Keratinocyte (primary cell): ENCODE results near the gene NRROS. TPM values are rescaled to one million over a fixed set of nuclear protein-coding genes. Genes with fewer than 3 reads are reported as not detected.
A peak's percentile ranks its signal among the peaks of the same experiment; 100 is the strongest.

ENCODE experiments used
- DNase-seq: peaks from one replicate; pipeline ENCODE4 v3.0.0-alpha.2; 2011; ENCODE audit warnings: low read depth, missing footprints, low spot score
- FAIRE-seq: peaks from 2 replicates; lab custom pipeline; 2011; peaks lifted over from hg19 to GRCh38; lab: Jason Lieb, UNC
- H2AFZ ChIP-seq: 2 replicates; pipeline ENCODE4 v1.6.0; 2012; ENCODE audit warnings: low read length, control low read depth, inconsistent platforms; ENCODE audit not compliant: control insufficient read depth
- H3K27ac ChIP-seq: 2 replicates; pipeline ENCODE4 v1.5.1; 2011; ENCODE audit warnings: low read length; ENCODE audit not compliant: control insufficient read depth, insufficient read depth
- H3K27me3 ChIP-seq: 3 replicates; pipeline ENCODE4 v1.6.0; 2011; ENCODE audit warnings: low read length; ENCODE audit not compliant: control insufficient read depth, insufficient read depth; ENCODE audit errors: extremely low read depth
- H3K36me3 ChIP-seq, 2 experiments: 2 replicates in 1 of 2; 3 replicates in 1 of 2; pipeline ENCODE4 v1.5.1; 2011; ENCODE audit warnings: low read length in 2 of 2, mild to moderate bottlenecking in 1 of 2; ENCODE audit not compliant: control insufficient read depth in 2 of 2, insufficient read depth in 2 of 2; ENCODE audit errors: extremely low read depth in 1 of 2
- H3K4me1 ChIP-seq: 3 replicates; pipeline ENCODE4 v1.5.1; 2011; ENCODE audit warnings: low read length; ENCODE audit not compliant: control insufficient read depth, insufficient read depth; ENCODE audit errors: extremely low read depth
- H3K4me2 ChIP-seq: 3 replicates; pipeline ENCODE4 v1.6.0; 2011; ENCODE audit warnings: low read depth, low read length; ENCODE audit not compliant: control insufficient read depth, insufficient read depth; ENCODE audit errors: extremely low read depth
- H3K4me3 ChIP-seq, 3 experiments: fragments of 200-600 bp in 1 of 3; sonication (generic) in 1 of 3; 2 replicates in 2 of 3; 3 replicates in 1 of 3; pipeline ENCODE4 v1.5.1; 2011 to 2016; ENCODE audit warnings: low read length in 3 of 3, mild to moderate bottlenecking in 3 of 3, control low read depth in 2 of 3, inconsistent platforms in 1 of 3, low read depth in 1 of 3, mixed read lengths in 1 of 3, mixed run types in 1 of 3, moderate library complexity in 1 of 3; ENCODE audit not compliant: control insufficient read depth in 2 of 3, insufficient read depth in 2 of 3; ENCODE audit errors: extremely low read depth in 1 of 3
- H3K79me2 ChIP-seq: 2 replicates; pipeline ENCODE4 v1.6.0; 2012; ENCODE audit warnings: low read length; ENCODE audit not compliant: control insufficient read depth, insufficient read depth
- H3K9ac ChIP-seq: 3 replicates; pipeline ENCODE4 v1.6.0; 2011; ENCODE audit warnings: low read length; ENCODE audit not compliant: control insufficient read depth, insufficient read depth; ENCODE audit errors: extremely low read depth
- H3K9me1 ChIP-seq: 3 replicates; pipeline ENCODE4 v1.6.0; 2011; ENCODE audit warnings: low read length; ENCODE audit not compliant: control insufficient read depth, insufficient read depth; ENCODE audit errors: extremely low read depth
- H3K9me3 ChIP-seq: 2 replicates; pipeline ENCODE4 v1.5.1; 2012; ENCODE audit warnings: low read depth, low read length; ENCODE audit not compliant: control insufficient read depth
- H4K20me1 ChIP-seq: 3 replicates; pipeline ENCODE4 v1.6.0; 2011; ENCODE audit warnings: low read length; ENCODE audit not compliant: control insufficient read depth, insufficient read depth; ENCODE audit errors: extremely low read depth
- CTCF ChIP-seq, 3 experiments: IDR thresholded peaks in 1 of 3; conservative IDR thresholded peaks in 1 of 3; optimal IDR thresholded peaks in 1 of 3; 2 replicates in 2 of 3; 3 replicates in 1 of 3; pipeline versions ENCODE3 to v1.5.1; 2011; ENCODE audit warnings: low read length in 3 of 3, mild to moderate bottlenecking in 3 of 3, moderate library complexity in 2 of 3, control low read depth in 1 of 3, inconsistent platforms in 1 of 3; ENCODE audit not compliant: insufficient read depth in 2 of 3; ENCODE audit errors: extremely low read depth in 1 of 3
- EZH2 ChIP-seq: IDR thresholded peaks from one replicate; pipeline ENCODE4 v1.6.1; 2012; ENCODE audit warnings: inconsistent platforms, mild to moderate bottlenecking, low read length, moderate library complexity
- dilution Hi-C: fragments of 300-500 bp; cut with MboI; formaldehyde crosslinking; loops from one replicate; pipeline ENCODE4 v1.7.0; 2020; ENCODE audit warnings: low sequenced_read_pairs; ENCODE audit not compliant: extremely low pct_ligation_motif_present
- polyA plus RNA-seq, 5 experiments: library from polyadenylated mRNA; depleted of rRNA in 3 of 5; stranded (reverse) in 3 of 5; stranded (forward) in 1 of 5; unstranded in 1 of 5; fragments of >200 nt; gene quantifications; 1 replicate in 1 of 5; 2 replicates in 3 of 5; 3 replicates in 1 of 5; pipeline versions ENCODE4 v1.2.1 to v1.2.3, GENCODE V29; 2011 to 2012; ENCODE audit warnings: missing spikeins in 2 of 5, low read depth in 1 of 5, low replicate concordance in 1 of 5

NRROS gene
- polyA plus RNA-seq, 1 donor (not counting 4 experiments of a cell fraction or from before 2014, with no cell fraction given) = 0.03 TPM

DNA sequence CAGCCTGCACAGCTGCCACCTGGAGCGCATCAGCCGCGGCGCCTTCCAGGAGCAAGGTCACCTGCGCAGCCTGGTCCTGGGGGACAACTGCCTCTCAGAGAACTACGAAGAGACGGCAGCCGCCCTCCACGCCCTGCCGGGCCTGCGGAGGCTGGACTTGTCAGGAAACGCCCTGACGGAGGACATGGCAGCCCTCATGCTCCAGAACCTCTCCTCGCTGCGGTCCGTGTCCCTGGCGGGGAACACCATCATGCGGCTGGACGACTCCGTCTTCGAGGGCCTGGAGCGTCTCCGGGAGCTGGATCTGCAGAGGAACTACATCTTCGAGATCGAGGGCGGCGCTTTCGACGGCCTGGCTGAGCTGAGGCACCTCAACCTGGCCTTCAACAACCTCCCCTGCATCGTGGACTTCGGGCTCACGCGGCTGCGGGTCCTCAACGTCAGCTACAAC is 20.4 kb downstream of the NRROS start:
- H2AFZ ChIP-seq = no peak overlapping the region
- no peak overlapping the region for H3K27ac ChIP-seq
- no peak overlapping the region for H3K9ac ChIP-seq
- H3K9me3 ChIP-seq = no peaks in the 10 kb centered on the region
- no peak for DNase-seq
- H3K9me1 ChIP-seq = no peaks in the 10 kb centered on the region
- no peaks in the 10 kb centered on the region for H3K36me3 ChIP-seq
- H4K20me1 ChIP-seq = no peaks in the 10 kb centered on the region
- H3K79me2 ChIP-seq = no peaks in the 10 kb centered on the region
- H3K27me3 ChIP-seq = peaks cover 11% of the 10 kb centered on the region
- no peak for FAIRE-seq
- no peak overlapping the region for H3K4me3 ChIP-seq
- H3K4me1 ChIP-seq = no peaks in the 10 kb centered on the region
- dilution Hi-C loops = no loop called here
- no peak for TF ChIP-seq EZH2
- no peak for TF ChIP-seq CTCF (optimal IDR thresholded peaks at IDR 0.05 in 1 of 3, IDR thresholded peaks at IDR 0.05 in 1 of 3, conservative IDR thresholded peaks at IDR 0.05 in 1 of 3; ENCODE audit: extremely low read depth in 1 of 3, insufficient read depth in 2 of 3, low read length in 3 of 3)
- no peak overlapping the region for H3K4me2 ChIP-seq

DNA sequence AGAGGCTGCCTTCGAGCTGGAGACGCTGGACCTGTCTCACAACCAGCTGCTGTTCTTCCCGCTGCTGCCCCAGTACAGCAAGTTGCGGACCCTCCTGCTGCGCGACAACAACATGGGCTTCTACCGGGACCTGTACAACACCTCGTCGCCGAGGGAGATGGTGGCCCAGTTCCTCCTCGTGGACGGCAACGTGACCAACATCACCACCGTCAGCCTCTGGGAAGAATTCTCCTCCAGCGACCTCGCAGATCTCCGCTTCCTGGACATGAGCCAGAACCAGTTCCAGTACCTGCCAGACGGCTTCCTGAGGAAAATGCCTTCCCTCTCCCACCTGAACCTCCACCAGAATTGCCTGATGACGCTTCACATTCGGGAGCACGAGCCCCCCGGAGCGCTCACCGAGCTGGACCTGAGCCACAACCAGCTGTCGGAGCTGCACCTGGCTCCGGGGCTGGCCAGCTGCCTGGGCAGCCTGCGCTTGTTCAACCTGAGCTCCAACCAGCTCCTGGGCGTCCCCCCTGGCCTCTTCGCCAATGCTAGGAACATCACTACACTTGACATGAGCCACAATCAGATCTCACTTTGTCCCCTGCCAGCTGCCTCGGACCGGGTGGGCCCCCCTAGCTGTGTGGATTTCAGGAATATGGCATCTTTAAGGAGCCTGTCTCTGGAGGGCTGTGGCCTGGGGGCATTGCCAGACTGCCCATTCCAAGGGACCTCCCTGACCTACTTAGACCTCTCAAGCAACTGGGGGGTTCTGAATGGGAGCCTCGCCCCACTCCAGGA is 21.1 kb downstream of the NRROS start:
- no peak overlapping the region for H3K9ac ChIP-seq
- H3K27me3 ChIP-seq = peaks cover 11% of the 10 kb centered on the region
- no peaks in the 10 kb centered on the region for H3K9me3 ChIP-seq
- no peaks in the 10 kb centered on the region for H3K9me1 ChIP-seq
- DNase-seq (no peak), FAIRE-seq (peak; percentile 58)
- dilution Hi-C loops = no loop called here
- no peaks in the 10 kb centered on the region for H3K79me2 ChIP-seq
- H3K27ac ChIP-seq = no peak overlapping the region
- H3K4me3 ChIP-seq = no peak overlapping the region
- H4K20me1 ChIP-seq = no peaks in the 10 kb centered on the region
- H3K36me3 ChIP-seq = no peaks in the 10 kb centered on the region
- H2AFZ ChIP-seq = no peak overlapping the region
- peak overlapping the region; percentile 45 for H3K4me2 ChIP-seq
- no peaks in the 10 kb centered on the region for H3K4me1 ChIP-seq
- no peak for TF ChIP-seq CTCF (optimal IDR thresholded peaks at IDR 0.05 in 1 of 3, IDR thresholded peaks at IDR 0.05 in 1 of 3, conservative IDR thresholded peaks at IDR 0.05 in 1 of 3; ENCODE audit: extremely low read depth in 1 of 3, insufficient read depth in 2 of 3, low read length in 3 of 3)
- TF ChIP-seq EZH2 = peak; percentile 43
